ENCODE measurements around the gene DENND5A. TPM values are rescaled to one million over a fixed set of nuclear protein-coding genes. Genes with fewer than 3 reads are reported as not detected.
"Not testable (repeated sequence)": the region's sequence is repeated elsewhere in the genome, so short reads cannot be mapped to it uniquely, and the experiment has no call there.

Gene DENND5A
- total RNA-seq, 2 donors from 2014 or later, result 22.1 to 31.3 TPM

GRCh38 chr11:9222654-9223053 lies 42.5 kb downstream of the DENND5A start:
- intact Hi-C loops (cut with DNase I), result no loop called here

DNA sequence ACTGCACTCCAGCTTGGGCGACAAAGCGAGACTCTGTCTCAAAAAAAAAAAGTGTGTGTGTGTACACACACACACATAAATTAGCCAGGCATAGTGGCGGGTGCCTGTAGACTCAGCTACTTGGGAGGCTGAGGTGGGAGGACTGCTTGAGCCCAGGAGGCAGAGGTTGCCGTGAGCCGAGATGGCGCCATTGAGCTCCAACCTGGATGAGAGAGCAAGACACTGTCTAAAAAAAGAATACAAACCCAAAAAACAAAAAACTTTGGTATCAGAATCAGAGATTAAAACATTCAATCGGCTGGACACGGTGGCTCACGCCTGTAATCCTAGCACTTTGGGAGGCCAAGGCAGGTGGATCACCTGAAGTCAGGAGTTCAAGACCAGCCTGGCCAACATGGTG lies 44.3 kb downstream of the DENND5A start:
- H3K27ac ChIP-seq; H3K9me3 ChIP-seq; ATAC-seq; H3K4me3 ChIP-seq; DNase-seq; H3K36me3 ChIP-seq (replicated peaks in 1 of 2; ENCODE audit: insufficient read depth in 1 of 2, low read depth in 2 of 2); H3K27me3 ChIP-seq; intact Hi-C loops (cut with DNase I); H3K4me1 ChIP-seq: not testable (repeated sequence)
- 96 to 97% methylated on average over 9 of the region's 9 CpGs for WGBS, 2 donors

More at GRCh38 chr11:9222654-9223053, 42.5 kb downstream of the DENND5A start:
- Histone ChIP-seq H3K36me3 (replicated peaks in 1 of 2; ENCODE audit: insufficient read depth in 1 of 2, low read depth in 2 of 2) (no peaks in the 10 kb centered on the region), H3K27me3 (no peaks in the 10 kb centered on the region), H3K9me3 (no peaks in the 10 kb centered on the region), H3K27ac (no peak overlapping the region), H3K4me1 (peaks cover 5% of the 10 kb centered on the region), H3K4me3 (no peak overlapping the region)
- ATAC-seq (no peak), DNase-seq (no peak)
- whole genome bisulfite sequencing, 2 donors, result 37 to 45% methylated on average over 3 of the region's 3 CpGs
- TF ChIP-seq, protein P1, sequence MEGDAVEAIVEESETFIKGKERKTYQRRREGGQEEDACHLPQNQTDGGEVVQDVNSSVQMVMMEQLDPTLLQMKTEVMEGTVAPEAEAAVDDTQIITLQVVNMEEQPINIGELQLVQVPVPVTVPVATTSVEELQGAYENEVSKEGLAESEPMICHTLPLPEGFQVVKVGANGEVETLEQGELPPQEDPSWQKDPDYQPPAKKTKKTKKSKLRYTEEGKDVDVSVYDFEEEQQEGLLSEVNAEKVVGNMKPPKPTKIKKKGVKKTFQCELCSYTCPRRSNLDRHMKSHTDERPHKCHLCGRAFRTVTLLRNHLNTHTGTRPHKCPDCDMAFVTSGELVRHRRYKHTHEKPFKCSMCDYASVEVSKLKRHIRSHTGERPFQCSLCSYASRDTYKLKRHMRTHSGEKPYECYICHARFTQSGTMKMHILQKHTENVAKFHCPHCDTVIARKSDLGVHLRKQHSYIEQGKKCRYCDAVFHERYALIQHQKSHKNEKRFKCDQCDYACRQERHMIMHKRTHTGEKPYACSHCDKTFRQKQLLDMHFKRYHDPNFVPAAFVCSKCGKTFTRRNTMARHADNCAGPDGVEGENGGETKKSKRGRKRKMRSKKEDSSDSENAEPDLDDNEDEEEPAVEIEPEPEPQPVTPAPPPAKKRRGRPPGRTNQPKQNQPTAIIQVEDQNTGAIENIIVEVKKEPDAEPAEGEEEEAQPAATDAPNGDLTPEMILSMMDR (IDR thresholded peaks at IDR 0.05), result no peak
- no peak for TF ChIP-seq POLR2A (IDR thresholded peaks at IDR 0.05)

- Histone ChIP-seq H3K27me3 (no peaks in the 10 kb centered on the region), H3K4me1 (no peaks in the 10 kb centered on the region), H3K4me3 (no peak overlapping the region), H3K9me3 (no peaks in the 10 kb centered on the region), H3K36me3 (replicated peaks in 1 of 2; ENCODE audit: insufficient read depth in 1 of 2, low read depth in 2 of 2) (no peaks in the 10 kb centered on the region), H3K27ac (peak overlapping the region in 1 of 4 donors; percentile 21)
- ATAC-seq (peak; percentile 27), DNase-seq (no peak)
- intact Hi-C loops (cut with DNase I), result no loop called here
- no peak for TF ChIP-seq POLR2A (IDR thresholded peaks at IDR 0.05)
- TF ChIP-seq, protein P1 (IDR thresholded peaks at IDR 0.05), result no peak
- 50 to 68% methylated on average over 2 of the region's 2 CpGs for WGBS, 2 donors
These were observed 45.6 kb downstream of the DENND5A start for GRCh38 chr11:9219572-9219971.

DNA sequence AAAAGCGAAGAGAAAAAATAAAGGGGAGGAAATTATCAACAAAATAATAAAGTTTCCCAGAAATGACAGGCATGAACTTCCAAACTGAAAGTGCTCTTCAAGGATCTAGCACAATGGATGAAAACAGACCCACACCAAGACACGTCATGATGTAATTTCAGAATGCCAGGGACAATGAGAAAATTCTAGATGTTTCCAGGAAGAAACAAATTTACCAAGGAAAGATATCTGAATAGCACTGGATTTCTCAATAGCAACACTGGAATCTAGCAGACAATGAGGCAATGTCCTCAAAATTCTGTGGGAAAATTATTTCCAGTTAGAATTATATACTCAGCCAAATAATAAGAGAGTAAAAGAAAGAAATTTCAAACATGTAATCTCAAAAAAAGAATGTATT lies 46.0 kb downstream of the DENND5A start:
- peak overlapping the region in 1 of 4 donors; percentile 21 for H3K27ac ChIP-seq
- 74 to 96% methylated on average over 2 of the region's 2 CpGs for WGBS, 2 donors

DNA sequence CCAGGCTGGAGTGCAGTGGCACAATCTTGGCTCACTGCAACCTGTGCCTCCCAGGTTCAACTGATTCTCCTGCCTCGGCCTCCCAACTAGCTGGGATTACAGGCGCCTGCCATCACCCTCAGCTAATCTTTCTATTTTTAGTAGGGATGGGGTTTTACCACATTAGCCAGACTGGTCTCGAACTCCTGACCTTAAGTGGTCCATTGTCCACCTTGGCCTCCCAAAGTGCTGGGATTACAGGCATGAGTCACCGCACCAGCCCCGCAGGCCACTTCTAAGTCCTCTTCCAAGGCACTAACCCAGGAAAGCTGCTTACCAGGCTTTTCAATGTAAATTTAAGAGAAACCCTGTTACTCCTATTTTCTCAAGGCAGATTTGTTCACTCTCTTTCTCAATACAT lies 50.4 kb downstream of the DENND5A start:
- Histone ChIP-seq H3K27ac (no peak overlapping the region), H3K4me1 (no peaks in the 10 kb centered on the region), H3K9me3 (no peaks in the 10 kb centered on the region), H3K36me3 (replicated peaks in 1 of 2; ENCODE audit: insufficient read depth in 1 of 2, low read depth in 2 of 2) (no peaks in the 10 kb centered on the region), H3K4me3 (no peak overlapping the region), H3K27me3 (no peaks in the 10 kb centered on the region)
- intact Hi-C loops (cut with DNase I), result no loop called here
- TF ChIP-seq POLR2A (IDR thresholded peaks at IDR 0.05), result no peak
- TF ChIP-seq, protein P1 (IDR thresholded peaks at IDR 0.05), result no peak
- ATAC-seq (no peak), DNase-seq (no peak)
- WGBS, 2 donors, result 86 to 95% methylated on average over 5 of the region's 5 CpGs

More for the DNA sequence above, 46.0 kb downstream of the DENND5A start:
- Histone ChIP-seq H3K36me3 (replicated peaks in 1 of 2; ENCODE audit: insufficient read depth in 1 of 2, low read depth in 2 of 2) (no peaks in the 10 kb centered on the region), H3K9me3 (no peaks in the 10 kb centered on the region), H3K4me3 (no peak overlapping the region), H3K27me3 (no peaks in the 10 kb centered on the region), H3K4me1 (no peaks in the 10 kb centered on the region)
- TF ChIP-seq POLR2A (IDR thresholded peaks at IDR 0.05), result no peak
- TF ChIP-seq, protein P1 (IDR thresholded peaks at IDR 0.05), result no peak
- no peak for DNase-seq
- ATAC-seq, result peak; percentile 38
- intact Hi-C loops (cut with DNase I), result no loop called here

All from body of pancreas (tissue), 4 donors.